Osteoblast (primary cell): Measurements from ENCODE around the gene CAPN9. TPM values are rescaled to one million over a fixed set of nuclear protein-coding genes. Genes with fewer than 3 reads are reported as not detected.

ENCODE experiments used
- DNase-seq: peaks from one replicate; pipeline ENCODE4 v3.0.0; 2011; ENCODE audit warnings: low spot score, mixed read lengths; ENCODE audit not compliant: insufficient read length; ENCODE audit errors: missing footprints
- H2AFZ ChIP-seq: 2 replicates; pipeline ENCODE4 v1.6.0; 2011; ENCODE audit warnings: mild to moderate bottlenecking, low read length
- H3K27ac ChIP-seq: 2 replicates; pipeline ENCODE4 v1.5.1; 2011; ENCODE audit warnings: mild to moderate bottlenecking, low read depth, low read length, moderate library complexity
- H3K27me3 ChIP-seq: 2 replicates; pipeline ENCODE4 v1.6.0; 2012; ENCODE audit warnings: mild to moderate bottlenecking, control low read depth, inconsistent platforms, low read length, moderate library complexity; ENCODE audit not compliant: insufficient read depth
- H3K36me3 ChIP-seq: 2 replicates; pipeline ENCODE4 v1.5.1; 2011; ENCODE audit warnings: mild to moderate bottlenecking, low read length, control low read depth, moderate library complexity; ENCODE audit not compliant: insufficient read depth
- H3K4me1 ChIP-seq: 2 replicates; pipeline ENCODE4 v1.5.1; 2011; ENCODE audit warnings: mild to moderate bottlenecking, low read length, control low read depth, moderate library complexity; ENCODE audit not compliant: insufficient read depth
- H3K4me2 ChIP-seq: 2 replicates; pipeline ENCODE4 v1.6.0; 2011; ENCODE audit warnings: mild to moderate bottlenecking, low read length; ENCODE audit not compliant: insufficient read depth
- H3K4me3 ChIP-seq: fragments of 200-600 bp; sonication (generic); 3 replicates; pipeline ENCODE4 v1.5.1; 2012; ENCODE audit warnings: mild to moderate bottlenecking, low read length, inconsistent platforms; ENCODE audit not compliant: insufficient read depth
- H3K79me2 ChIP-seq: 2 replicates; pipeline ENCODE4 v1.6.0; 2012; ENCODE audit warnings: mild to moderate bottlenecking, low read length, control low read depth, inconsistent platforms; ENCODE audit not compliant: insufficient read depth
- H3K9me3 ChIP-seq: 2 replicates; pipeline ENCODE4 v1.5.1; 2011; ENCODE audit warnings: low read depth, low read length, control low read depth
- H4K20me1 ChIP-seq: 2 replicates; pipeline ENCODE4 v1.6.0; 2012; ENCODE audit warnings: mild to moderate bottlenecking, low read length, control low read depth; ENCODE audit not compliant: insufficient read depth
- CTCF ChIP-seq: IDR thresholded peaks from 2 replicates; pipeline ENCODE4 v1.5.1; 2011; ENCODE audit warnings: mild to moderate bottlenecking, low read depth, low read length, moderate library complexity; ENCODE audit errors: extremely low read depth
- total RNA-seq: library from RNA; depleted of rRNA; stranded (reverse); fragments of >200 nt; gene quantifications from 2 replicates; pipeline ENCODE4 v1.2.3, GENCODE V29; 2012

Gene CAPN9
- total RNA-seq, 1 donor: not detected

- no peaks in the 10 kb centered on the region for H3K79me2 ChIP-seq
- no peaks in the 10 kb centered on the region for H3K36me3 ChIP-seq
- H3K27ac ChIP-seq: no peak overlapping the region
- no peak overlapping the region for H2AFZ ChIP-seq
- peak; percentile 52 for DNase-seq
- no peaks in the 10 kb centered on the region for H3K4me1 ChIP-seq
- no peaks in the 10 kb centered on the region for H3K27me3 ChIP-seq
- H4K20me1 ChIP-seq: no peaks in the 10 kb centered on the region
- no peak overlapping the region for H3K4me3 ChIP-seq
- H3K4me2 ChIP-seq: no peak overlapping the region
- no peaks in the 10 kb centered on the region for H3K9me3 ChIP-seq
- no peak for TF ChIP-seq CTCF
These were observed 3.4 kb downstream of the CAPN9 start for GRCh38 chr1:230750576-230750975.

- H3K4me1 ChIP-seq: no peaks in the 10 kb centered on the region
- no peaks in the 10 kb centered on the region for H3K27me3 ChIP-seq
- H4K20me1 ChIP-seq: no peaks in the 10 kb centered on the region
- H3K9me3 ChIP-seq: no peaks in the 10 kb centered on the region
- H2AFZ ChIP-seq: no peak overlapping the region
- no peak for DNase-seq
- H3K79me2 ChIP-seq: no peaks in the 10 kb centered on the region
- H3K4me2 ChIP-seq: no peak overlapping the region
- TF ChIP-seq CTCF: no peak
- no peak overlapping the region for H3K4me3 ChIP-seq
- H3K36me3 ChIP-seq: no peaks in the 10 kb centered on the region
- H3K27ac ChIP-seq: no peak overlapping the region
These were observed 3.9 kb downstream of the CAPN9 start for GRCh38 chr1:230750986-230751625.

GRCh38 chr1:230752407-230752806 lies 5.2 kb downstream of the CAPN9 start:
- no peak overlapping the region for H3K4me2 ChIP-seq
- no peak overlapping the region for H3K27ac ChIP-seq
- TF ChIP-seq CTCF: no peak

GRCh38 chr1:230753191-230753585 lies 6.0 kb downstream of the CAPN9 start:
- H2AFZ ChIP-seq: peak overlapping the region; percentile 51

More at GRCh38 chr1:230752407-230752806, 5.2 kb downstream of the CAPN9 start:
- Histone ChIP-seq H3K4me1 (no peaks in the 10 kb centered on the region), H2AFZ (no peak overlapping the region), H3K36me3 (no peaks in the 10 kb centered on the region), H3K79me2 (no peaks in the 10 kb centered on the region), H3K27me3 (no peaks in the 10 kb centered on the region), H3K9me3 (no peaks in the 10 kb centered on the region), H3K4me3 (no peak overlapping the region), H4K20me1 (no peaks in the 10 kb centered on the region)
- DNase-seq: no peak

More at GRCh38 chr1:230753191-230753585, 6.0 kb downstream of the CAPN9 start:
- Histone ChIP-seq H3K4me2 (no peak overlapping the region), H3K27ac (no peak overlapping the region), H3K9me3 (no peaks in the 10 kb centered on the region), H3K4me1 (no peaks in the 10 kb centered on the region), H3K79me2 (no peaks in the 10 kb centered on the region), H3K4me3 (no peak overlapping the region), H3K36me3 (no peaks in the 10 kb centered on the region), H4K20me1 (no peaks in the 10 kb centered on the region), H3K27me3 (no peaks in the 10 kb centered on the region)
- no peak for TF ChIP-seq CTCF
- peak; percentile 67 for DNase-seq
